ENCODE results near the gene TRABD2B.

DNA sequence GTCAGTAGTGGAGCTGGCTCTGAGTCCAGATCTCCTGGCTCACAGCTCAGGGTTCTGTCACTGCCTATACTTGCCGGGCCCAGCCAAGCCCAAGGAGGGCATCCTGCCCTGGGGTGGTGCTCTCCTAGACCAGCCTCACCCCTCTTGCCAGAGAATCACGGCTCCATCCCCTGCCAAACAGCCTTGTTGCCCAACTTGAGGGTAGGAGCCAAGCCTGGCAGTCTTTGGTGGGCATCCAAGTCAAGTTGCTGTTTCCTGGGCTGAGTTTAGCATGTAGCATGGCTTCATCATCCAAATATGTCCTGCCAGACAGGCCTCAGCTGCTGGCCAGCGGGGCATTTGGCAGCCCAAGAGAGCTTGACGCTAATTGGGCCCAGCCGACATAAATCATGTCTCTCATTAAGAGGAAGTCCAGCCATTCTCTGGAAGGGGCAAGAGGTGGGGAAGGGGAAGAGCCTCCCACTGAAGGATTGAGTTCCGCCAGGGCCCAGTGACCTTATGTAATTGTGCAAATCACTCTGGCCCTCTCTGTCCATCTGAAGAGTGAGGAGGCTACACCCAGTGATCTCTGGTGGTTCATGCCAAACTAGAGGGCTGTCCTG lies 22.6 kb upstream of the TRABD2B start:
- TF ChIP-seq, protein P1, sequence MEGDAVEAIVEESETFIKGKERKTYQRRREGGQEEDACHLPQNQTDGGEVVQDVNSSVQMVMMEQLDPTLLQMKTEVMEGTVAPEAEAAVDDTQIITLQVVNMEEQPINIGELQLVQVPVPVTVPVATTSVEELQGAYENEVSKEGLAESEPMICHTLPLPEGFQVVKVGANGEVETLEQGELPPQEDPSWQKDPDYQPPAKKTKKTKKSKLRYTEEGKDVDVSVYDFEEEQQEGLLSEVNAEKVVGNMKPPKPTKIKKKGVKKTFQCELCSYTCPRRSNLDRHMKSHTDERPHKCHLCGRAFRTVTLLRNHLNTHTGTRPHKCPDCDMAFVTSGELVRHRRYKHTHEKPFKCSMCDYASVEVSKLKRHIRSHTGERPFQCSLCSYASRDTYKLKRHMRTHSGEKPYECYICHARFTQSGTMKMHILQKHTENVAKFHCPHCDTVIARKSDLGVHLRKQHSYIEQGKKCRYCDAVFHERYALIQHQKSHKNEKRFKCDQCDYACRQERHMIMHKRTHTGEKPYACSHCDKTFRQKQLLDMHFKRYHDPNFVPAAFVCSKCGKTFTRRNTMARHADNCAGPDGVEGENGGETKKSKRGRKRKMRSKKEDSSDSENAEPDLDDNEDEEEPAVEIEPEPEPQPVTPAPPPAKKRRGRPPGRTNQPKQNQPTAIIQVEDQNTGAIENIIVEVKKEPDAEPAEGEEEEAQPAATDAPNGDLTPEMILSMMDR (IDR thresholded peaks at IDR 0.05; ENCODE audit: low read depth, low read length, poor library complexity, severe bottlenecking) = no peak
- no peak for TF ChIP-seq EZH2phosphoT487 (IDR thresholded peaks at IDR 0.05; ENCODE audit: borderline replicate concordance, low read length)
